Measurements from ENCODE around the gene CPN2.
A peak's percentile ranks its signal among the peaks of the same experiment; 100 is the strongest.

GRCh38 chr3:194369522-194370279 lies 18.6 kb upstream of the CPN2 start, which contains the start of gene LRRC15:
- no peak for TF ChIP-seq POLR2AphosphoS5 (IDR thresholded peaks at IDR 0.05; ENCODE audit: low read depth, low read length)
- TF ChIP-seq EGR1 (IDR thresholded peaks at IDR 0.05; ENCODE audit: borderline replicate concordance, low read depth, low read length): peak; percentile 61; the same call in 1 of the 2 replicates
- TF ChIP-seq USF2 (IDR thresholded peaks at IDR 0.05; ENCODE audit: low read length): no peak
- TF ChIP-seq CTCF (IDR thresholded peaks at IDR 0.05; ENCODE audit: control extremely low read depth in 1 of 3, insufficient read depth in 1 of 3, low read depth in 1 of 3, low read length in 3 of 3): no peak
- TF ChIP-seq EP300 (IDR thresholded peaks at IDR 0.05; ENCODE audit: borderline replicate concordance in 1 of 2, low read depth in 2 of 2, low read length in 2 of 2): no peak
- TF ChIP-seq KDM1A (IDR thresholded peaks at IDR 0.05; ENCODE audit: borderline replicate concordance, low read length): no peak
- TF ChIP-seq GABPA (IDR thresholded peaks at IDR 0.05; ENCODE audit: borderline replicate concordance, insufficient read depth, low read length): no peak
- peak; percentile 39; the same call in 1 of the 2 replicates for TF ChIP-seq JUND (IDR thresholded peaks at IDR 0.05; ENCODE audit: low read length)
- no peak for TF ChIP-seq EZH2 (IDR thresholded peaks at IDR 0.05; ENCODE audit: low read depth, low read length, severe bottlenecking)
- TF ChIP-seq SP2 (IDR thresholded peaks at IDR 0.05; ENCODE audit: low read length): no peak
- no peak for TF ChIP-seq TAF1 (IDR thresholded peaks at IDR 0.05; ENCODE audit: low read depth, low read length)
- TF ChIP-seq SIRT6 (IDR thresholded peaks at IDR 0.05; ENCODE audit: low read length): no peak
- peak; percentile 10; the same call in 1 of the 2 replicates for TF ChIP-seq MAX (IDR thresholded peaks at IDR 0.05)

Measured in H1 (cell line).